HG02970 (cell line): ENCODE measurements around the gene POU4F2.

ENCODE experiments used
- ATAC-seq: cut with Tn5 transposase; IDR thresholded peaks from one replicate; pipeline ENCODE4 v1.9.1; 2021; ENCODE audit warnings: mild to moderate bottlenecking, moderate library complexity, moderate number of reproducible peaks; ENCODE audit not compliant: unreplicated experiment, low FRiP score

The POU4F2 gene

GRCh38 chr4:146638786-146639505, at the start of gene POU4F2:
Gene POU4F2, plus strand, starts transcription at chr4:146638893. Its CDS starts 248 bp downstream, at chr4:146639141.
- ATAC-seq, result no peak

GRCh38 chr4:146590801-146591200, 47.9 kb upstream of the POU4F2 start:
- no peak for ATAC-seq

GRCh38 chr4:146592019-146592418, 46.7 kb upstream of the POU4F2 start:
- ATAC-seq, result no peak

GRCh38 chr4:146632770-146633470, 5.8 kb upstream of the POU4F2 start:
- ATAC-seq, result no peak

- ATAC-seq, result no peak
Measured at GRCh38 chr4:146633471-146633800, 5.3 kb upstream of the POU4F2 start.

GRCh38 chr4:146634825-146635224, 3.9 kb upstream of the POU4F2 start:
- no peak for ATAC-seq

- no peak for ATAC-seq
Measured at GRCh38 chr4:146637621-146638332, 916 bp upstream of the POU4F2 start.

- ATAC-seq, result no peak
Measured at GRCh38 chr4:146638333-146638785, 334 bp upstream of the POU4F2 start.

- no peak for ATAC-seq
Measured at GRCh38 chr4:146639506-146639932, 826 bp downstream of the POU4F2 start.

- no peak for ATAC-seq
Measured at GRCh38 chr4:146640021-146640464, 1.4 kb downstream of the POU4F2 start.

- no peak for ATAC-seq
Measured at GRCh38 chr4:146640465-146641061, 1.9 kb downstream of the POU4F2 start.

GRCh38 chr4:146641762-146642161, 3.1 kb downstream of the POU4F2 start:
- ATAC-seq, result no peak

GRCh38 chr4:146643812-146644401, 5.2 kb downstream of the POU4F2 start:
- ATAC-seq, result no peak

- no peak for ATAC-seq
Measured at GRCh38 chr4:146645921-146646320, 7.2 kb downstream of the POU4F2 start.

GRCh38 chr4:146646593-146647325, 8.1 kb downstream of the POU4F2 start:
- ATAC-seq, result no peak

- no peak for ATAC-seq
Measured at GRCh38 chr4:146647615-146648460, 9.1 kb downstream of the POU4F2 start.

GRCh38 chr4:146648461-146648783, 9.7 kb downstream of the POU4F2 start:
- no peak for ATAC-seq

GRCh38 chr4:146649232-146649631, 10.5 kb downstream of the POU4F2 start:
- ATAC-seq, result no peak

GRCh38 chr4:146650034-146650433, 11.3 kb downstream of the POU4F2 start:
- no peak for ATAC-seq
